ENCODE data around the gene ERLEC1.
"Not testable (repeated sequence)": the region's sequence is repeated elsewhere in the genome, so short reads cannot be mapped to it uniquely, and the experiment has no call there.

The ERLEC1 gene

GRCh38 chr2:53820048-53820447 lies 33.2 kb downstream of the ERLEC1 start:
- no peak for DNase-seq (ENCODE audit: low spot score)
- no peak overlapping the region for H3K27ac ChIP-seq
- no peak for TF ChIP-seq CTCF (IDR thresholded peaks at IDR 0.05)
- H3K4me3 ChIP-seq: no peak overlapping the region

GRCh38 chr2:53820711-53821110 lies 33.9 kb downstream of the ERLEC1 start:
- Histone ChIP-seq H3K4me3 (no peak overlapping the region), H3K27ac (no peak overlapping the region)
- DNase-seq (ENCODE audit: low spot score): no peak
- no peak for TF ChIP-seq CTCF (IDR thresholded peaks at IDR 0.05)

- DNase-seq (ENCODE audit: low spot score): no peak
- Histone ChIP-seq H3K4me3 (no peak overlapping the region), H3K27ac (no peak overlapping the region)
- TF ChIP-seq CTCF (IDR thresholded peaks at IDR 0.05): no peak
Measured at GRCh38 chr2:53821810-53822209, 35.0 kb downstream of the ERLEC1 start.

GRCh38 chr2:53823639-53824038 lies 36.8 kb downstream of the ERLEC1 start:
- H3K4me3 ChIP-seq; H3K27ac ChIP-seq; DNase-seq (ENCODE audit: low spot score): not testable (repeated sequence)

- DNase-seq (ENCODE audit: low spot score): no peak
- H3K4me3 ChIP-seq: no peak overlapping the region
- H3K27ac ChIP-seq: no peak overlapping the region
- TF ChIP-seq CTCF (IDR thresholded peaks at IDR 0.05): no peak
Measured at GRCh38 chr2:53826030-53826410, 39.2 kb downstream of the ERLEC1 start.

GRCh38 chr2:53826587-53827397 lies 39.9 kb downstream of the ERLEC1 start:
- Histone ChIP-seq H3K27ac (no peak overlapping the region), H3K4me3 (no peak overlapping the region)
- DNase-seq (ENCODE audit: low spot score): no peak
- no peak for TF ChIP-seq CTCF (IDR thresholded peaks at IDR 0.05)

- no peak overlapping the region for H3K27ac ChIP-seq
- DNase-seq (ENCODE audit: low spot score): no peak
- no peak overlapping the region for H3K4me3 ChIP-seq
- TF ChIP-seq CTCF (IDR thresholded peaks at IDR 0.05): no peak
Measured at GRCh38 chr2:53827398-53828175, 40.7 kb downstream of the ERLEC1 start.

Measured in coronary artery (tissue), 2 donors.